HG02840 (cell line): ENCODE results near the gene HDAC9.

Source experiments
- ATAC-seq: cut with Tn5 transposase; IDR thresholded peaks from one replicate; pipeline ENCODE4 v1.9.1; 2021; ENCODE audit warnings: mild to moderate bottlenecking, moderate library complexity, moderate number of reproducible peaks; ENCODE audit not compliant: unreplicated experiment, low FRiP score

Gene HDAC9

GRCh38 chr7:18521236-18521589 is 25.7 kb downstream of the HDAC9 start:
- ATAC-seq: no peak

DNA sequence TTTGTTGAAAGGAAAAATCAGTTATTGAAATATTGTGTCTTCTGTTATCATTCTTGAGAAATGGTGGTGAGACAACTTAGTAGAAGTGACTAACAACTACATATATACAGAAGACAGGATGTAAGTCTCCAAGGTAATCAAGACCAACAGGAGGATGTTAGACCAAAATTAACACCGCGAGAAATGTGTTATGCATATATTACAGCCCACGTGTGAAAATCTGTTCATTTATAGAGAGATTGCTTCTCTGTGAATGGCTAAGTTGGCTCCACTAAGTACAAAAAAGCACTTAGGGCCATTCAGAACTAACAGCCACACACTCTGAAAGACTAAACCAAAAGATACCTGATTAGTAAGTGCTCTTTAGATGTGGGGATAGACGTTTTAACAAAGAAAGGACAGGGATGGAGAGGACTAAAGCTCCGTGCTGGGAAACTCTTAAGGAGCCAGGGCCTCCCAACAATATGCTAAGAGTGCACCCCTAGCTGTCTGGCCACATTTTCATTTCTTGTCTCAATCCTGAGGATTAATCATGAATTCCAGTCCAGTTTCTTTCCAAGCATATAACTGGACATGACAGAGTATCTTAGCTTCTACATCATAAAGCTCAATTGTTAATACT is 26.5 kb downstream of the HDAC9 start:
- ATAC-seq: peak; percentile 40

DNA sequence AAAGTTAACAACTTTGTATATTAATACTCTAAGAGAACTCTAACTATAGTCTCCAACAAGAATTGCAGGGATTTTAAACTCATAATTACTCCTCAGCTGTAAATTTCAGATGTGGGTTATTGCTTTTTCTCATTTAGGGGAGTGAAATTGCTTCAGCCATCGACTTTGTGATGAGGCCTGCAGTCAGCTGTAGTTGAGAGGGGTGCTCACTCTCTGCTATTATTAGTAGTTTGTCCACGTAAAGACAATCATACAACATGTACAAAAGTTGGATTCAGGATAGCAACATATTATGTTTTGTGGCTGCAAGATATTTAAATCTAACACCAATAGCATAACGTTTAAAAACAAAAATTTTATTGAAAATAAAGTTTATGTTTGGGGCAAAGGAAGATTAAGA is 28.7 kb downstream of the HDAC9 start:
- ATAC-seq: no peak

GRCh38 chr7:18526368-18526878 is 30.9 kb downstream of the HDAC9 start:
- no peak for ATAC-seq

- no peak for ATAC-seq
Observed at GRCh38 chr7:18529239-18529638, 33.7 kb downstream of the HDAC9 start.

DNA sequence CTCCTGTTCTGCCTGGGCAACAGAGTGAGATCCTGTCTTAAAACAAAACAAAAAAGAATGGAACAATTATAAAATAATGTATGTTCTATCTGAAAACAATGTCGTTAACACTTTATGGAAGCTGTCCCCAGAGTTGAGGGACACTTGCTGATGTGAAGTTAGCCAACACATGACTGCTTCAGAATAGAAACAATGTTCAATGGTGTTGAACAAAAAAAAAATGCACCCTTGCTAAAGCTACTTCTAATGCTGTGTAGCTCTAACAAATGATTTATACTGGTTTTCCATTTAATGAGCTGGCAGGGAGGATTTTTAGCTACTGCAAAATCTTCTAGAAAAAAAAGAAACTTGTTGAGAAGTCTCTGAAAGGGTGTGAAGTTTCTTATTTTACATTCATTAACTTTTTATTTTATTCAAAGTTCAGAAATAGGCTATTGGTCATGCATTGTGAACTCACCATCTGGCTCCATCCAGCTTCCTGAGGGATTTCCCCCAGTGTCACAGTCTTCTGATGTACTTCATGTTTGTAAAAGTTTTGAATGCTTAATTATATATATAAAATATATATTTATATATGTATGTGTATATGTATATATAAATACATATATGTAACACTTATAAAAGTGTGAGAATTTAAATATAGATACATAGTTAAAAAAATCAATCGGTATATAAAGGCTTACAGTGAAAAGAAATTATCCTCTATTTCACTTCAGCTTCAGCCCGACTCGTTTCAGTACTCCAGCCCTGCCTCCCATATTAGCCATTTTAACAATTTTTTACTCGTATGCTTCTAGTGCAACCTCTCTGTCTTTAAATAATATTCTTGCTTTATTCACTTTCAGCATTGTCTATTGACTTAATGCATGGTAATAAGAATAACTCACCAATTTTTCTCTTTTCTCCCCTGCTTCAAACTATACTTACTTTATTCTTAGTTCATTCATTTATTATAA is 35.0 kb downstream of the HDAC9 start:
- ATAC-seq: peak; percentile 60

- ATAC-seq: no peak
Observed at GRCh38 chr7:18531539-18531938, 36.0 kb downstream of the HDAC9 start.

DNA sequence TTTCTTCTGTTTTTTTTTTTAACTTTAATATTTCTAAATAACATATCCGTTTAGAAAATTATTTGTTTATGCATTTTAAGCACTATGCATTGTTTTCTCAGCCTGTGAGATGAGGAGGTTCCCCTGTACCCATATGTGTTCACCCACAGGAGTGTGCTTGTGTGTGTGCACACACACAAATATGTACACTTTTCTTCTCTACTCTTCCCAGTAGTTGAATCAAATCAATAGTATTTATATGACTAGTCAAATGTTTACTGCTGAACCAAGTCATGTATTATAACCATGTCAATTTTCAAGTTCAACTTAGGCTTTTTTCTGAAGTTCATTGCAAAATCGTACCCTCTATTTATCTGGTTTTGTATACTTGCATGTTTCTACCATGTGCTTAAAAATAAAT is 37.3 kb downstream of the HDAC9 start:
- ATAC-seq: no peak

- no peak for ATAC-seq
Observed at GRCh38 chr7:18534481-18534880, 38.9 kb downstream of the HDAC9 start.

DNA sequence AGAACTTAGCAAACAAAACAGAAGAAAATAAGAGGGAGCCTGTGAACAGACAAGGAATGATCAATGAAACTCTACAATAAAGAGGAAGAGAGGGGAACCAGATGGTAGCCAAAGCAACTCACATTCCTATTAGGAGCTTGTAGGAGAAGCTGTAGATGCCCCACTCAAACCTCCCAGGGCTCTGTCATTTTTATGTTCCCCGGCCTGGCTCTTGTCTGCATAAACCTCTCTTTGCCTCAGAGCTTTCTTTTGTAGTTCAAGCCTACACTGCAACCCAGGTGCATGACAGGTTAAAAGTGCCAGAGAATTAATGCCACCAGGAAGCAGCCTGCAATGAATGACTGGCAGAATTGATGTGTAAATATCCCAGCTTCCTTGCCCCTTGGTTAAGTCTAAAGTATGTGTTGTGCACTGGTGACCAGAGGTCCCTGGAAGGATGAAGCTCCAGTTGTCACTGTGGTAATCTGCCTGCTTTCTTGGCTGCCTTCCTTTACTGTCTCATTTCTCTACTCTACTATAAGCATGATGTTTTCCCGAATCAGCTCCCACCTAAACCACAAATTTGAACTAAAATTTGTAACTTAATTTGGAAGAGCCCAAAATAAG is 40.4 kb downstream of the HDAC9 start:
- no peak for ATAC-seq

GRCh38 chr7:18536486-18536885 is 40.9 kb downstream of the HDAC9 start:
- no peak for ATAC-seq

- ATAC-seq: peak; percentile 69
Observed at GRCh38 chr7:18538554-18539250, 43.2 kb downstream of the HDAC9 start.

DNA sequence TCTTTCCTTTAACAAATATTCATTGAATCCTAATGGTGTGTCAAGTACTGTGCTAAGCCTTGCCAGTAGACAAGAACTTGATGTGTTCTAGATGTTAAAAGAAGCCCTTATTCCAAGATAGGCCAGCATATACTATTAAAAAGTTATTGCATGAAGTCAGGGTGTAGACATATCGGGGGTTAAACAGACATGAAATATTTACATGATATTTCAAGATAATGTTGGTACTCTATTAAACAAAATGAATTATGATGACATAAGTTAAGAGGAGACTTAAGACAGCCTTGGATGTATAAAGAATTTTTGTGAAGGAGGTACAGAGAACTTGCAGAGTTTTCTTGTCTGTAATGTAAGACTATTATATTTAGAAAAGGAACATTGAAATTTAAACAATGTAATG is 44.8 kb downstream of the HDAC9 start:
- no peak for ATAC-seq

DNA sequence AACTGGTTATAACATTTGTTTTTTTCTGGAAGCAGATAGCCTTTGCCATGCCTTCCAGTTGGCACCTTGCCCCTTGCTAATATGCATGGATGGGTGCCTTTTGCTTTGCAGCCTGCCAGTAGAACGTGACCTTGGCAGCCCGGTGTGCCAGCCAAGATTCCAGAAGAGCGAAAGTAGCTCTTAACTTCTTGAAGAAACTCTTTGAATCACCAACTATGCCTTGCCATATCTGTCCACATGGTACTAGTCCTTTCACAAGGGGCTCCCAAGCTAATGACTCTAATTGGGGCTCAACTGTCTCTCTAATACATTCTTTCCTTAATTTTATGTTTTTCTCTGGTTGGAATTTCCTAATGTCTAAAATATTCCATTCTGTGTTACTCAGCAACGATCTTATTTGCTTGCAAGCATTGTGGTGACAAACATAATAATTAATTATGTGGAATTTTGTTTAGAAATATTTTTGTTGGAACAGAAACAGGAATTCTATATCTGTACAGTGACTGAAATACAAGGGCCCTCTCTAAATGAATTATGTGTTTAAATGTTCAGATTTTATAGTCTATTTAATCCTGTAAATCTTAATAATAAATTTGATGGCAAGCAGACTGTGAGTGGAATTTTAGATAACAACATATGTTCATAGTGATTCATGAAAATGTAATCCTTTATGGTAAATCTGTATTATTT is 45.8 kb downstream of the HDAC9 start:
- ATAC-seq: no peak

GRCh38 chr7:18541871-18542212 is 46.3 kb downstream of the HDAC9 start:
- ATAC-seq: no peak

- no peak for ATAC-seq
Observed at GRCh38 chr7:18546576-18546975, 51.0 kb downstream of the HDAC9 start.

- peak; percentile 67 for ATAC-seq
Observed at GRCh38 chr7:18547509-18548187, 52.1 kb downstream of the HDAC9 start.

DNA sequence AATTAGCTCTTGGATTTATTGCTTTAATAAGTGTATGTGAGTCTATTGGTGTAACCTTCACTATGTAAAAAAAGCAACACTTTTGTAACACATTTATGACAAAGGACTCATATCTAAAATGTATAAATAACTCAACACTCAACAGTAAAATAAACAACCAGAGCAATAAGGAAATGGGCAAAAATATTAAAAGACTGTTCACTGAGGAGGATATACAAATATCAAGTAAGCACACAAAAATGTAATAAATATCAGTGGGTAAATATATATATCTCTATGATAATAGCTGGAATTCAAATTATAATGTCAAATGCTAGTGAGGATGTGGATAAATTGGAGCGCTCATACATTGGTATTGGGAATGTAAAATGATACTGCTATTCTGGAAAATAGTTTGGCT is 53.0 kb downstream of the HDAC9 start:
- ATAC-seq: no peak

GRCh38 chr7:18550574-18550973 is 55.0 kb downstream of the HDAC9 start:
- no peak for ATAC-seq
